CD4-positive, alpha-beta T cell (primary cell): ENCODE data around the gene EPM2AIP1. TPM values are rescaled to one million over a fixed set of nuclear protein-coding genes. Genes with fewer than 3 reads are reported as not detected.

Experiments used
- ATAC-seq: fragments of 200-7000 bp; cut with Tn5 transposase; one replicate; pipeline ENCODE4 v1.10.0; 2022; ENCODE audit warnings: mild to moderate bottlenecking; ENCODE audit not compliant: poor library complexity
- CTCF ChIA-PET: fragments of 350-600 bp; sonication (Branson Sonifier 250); formaldehyde crosslinking; loops from one replicate; lab custom pipeline; 2021; ENCODE audit warnings: antibody characterized with exemption, inconsistent platforms; lab: Charles Lee
- POLR2A ChIA-PET: fragments of 350-600 bp; sonication (Branson Sonifier 250); formaldehyde crosslinking; loops from one replicate; lab custom pipeline; 2021; ENCODE audit warnings: antibody characterized with exemption, inconsistent platforms; lab: Charles Lee
- DNase-seq, 14 experiments: peaks; one replicate each; pipeline ENCODE4 v3.0.0-alpha.2; 2013 to 2020; ENCODE audit warnings: mixed read lengths in 2 of 14
- H3K27ac ChIP-seq, 2 donors: one replicate each; pipeline versions ENCODE4 v1.5.1 to v1.7.0; 2013; ENCODE audit warnings: low read length in 2 of 2, low read depth in 1 of 2, mild to moderate bottlenecking in 1 of 2
- H3K27me3 ChIP-seq, 2 experiments: 1 replicate in 1 of 2; 2 replicates in 1 of 2; pipeline versions ENCODE4 v1.6.1 to v1.7.0; 2013; ENCODE audit warnings: low read length in 2 of 2, control low read depth in 1 of 2, mild to moderate bottlenecking in 1 of 2, moderate library complexity in 1 of 2; ENCODE audit not compliant: insufficient read depth in 2 of 2, control insufficient read depth in 1 of 2
- H3K36me3 ChIP-seq: one replicate; pipeline ENCODE4 v1.6.1; 2013; ENCODE audit warnings: low read length, control low read depth; ENCODE audit not compliant: insufficient read depth
- H3K4me1 ChIP-seq: one replicate; pipeline ENCODE4 v1.6.1; 2013; ENCODE audit warnings: low read length, control low read depth; ENCODE audit not compliant: insufficient read depth
- H3K4me3 ChIP-seq: one replicate; pipeline ENCODE4 v1.5.1; 2013; ENCODE audit warnings: mild to moderate bottlenecking, low read length, moderate library complexity
- H3K9me3 ChIP-seq, 2 experiments: 1 replicate in 1 of 2; 2 replicates in 1 of 2; pipeline versions ENCODE4 v1.6.1 to v1.7.0; 2013; ENCODE audit warnings: low read length in 2 of 2, mild to moderate bottlenecking in 2 of 2, control low read depth in 1 of 2, moderate library complexity in 1 of 2; ENCODE audit not compliant: control insufficient read depth in 1 of 2, insufficient read depth in 1 of 2
- H3K27ac Mint-ChIP-seq: one replicate; pipeline ENCODE4 v1.8.0; 2020; ENCODE audit warnings: mixed read lengths
- H3K27me3 Mint-ChIP-seq: one replicate; pipeline ENCODE4 v1.8.0; 2021; ENCODE audit warnings: mixed read lengths
- H3K36me3 Mint-ChIP-seq: one replicate; pipeline ENCODE4 v1.8.0; 2021; ENCODE audit warnings: low read depth, mixed read lengths
- H3K4me1 Mint-ChIP-seq: one replicate; pipeline ENCODE4 v1.8.0; 2021; ENCODE audit warnings: low read depth, mixed read lengths
- H3K4me3 Mint-ChIP-seq: one replicate; pipeline ENCODE4 v1.8.0; 2020; ENCODE audit warnings: mild to moderate bottlenecking, mixed read lengths
- H3K9me3 Mint-ChIP-seq: one replicate; pipeline ENCODE4 v1.8.0; 2020; ENCODE audit warnings: mixed read lengths
- intact Hi-C, 2 experiments: fragments of 100-400 bp; cut with DNase I in 1 of 2; cut with micrococcal nuclease in 1 of 2; formaldehyde crosslinking; loops; one replicate each; pipeline versions ENCODE4 v1.15.1 to v1.9.0; 2023 to 2025; cut with DNase I, micrococcal nuclease
- total RNA-seq, 174 experiments: library from RNA in 2 of 174; stranded (reverse) in 2 of 174; gene quantifications; one replicate each; pipeline ENCODE4 v1.2.3 and lab custom pipeline; 2021 to 2026
- TF ChIP-seq, protein P1 (sequence below): fragments of 200-600 bp; IDR thresholded peaks from one replicate; pipeline ENCODE4 v1.8.0; 2022; ENCODE audit warnings: antibody characterized with exemption, mild to moderate bottlenecking

The EPM2AIP1 gene
- total RNA-seq, 2 experiments from 2014 or later = 27.7 to 29.5 TPM

DNA sequence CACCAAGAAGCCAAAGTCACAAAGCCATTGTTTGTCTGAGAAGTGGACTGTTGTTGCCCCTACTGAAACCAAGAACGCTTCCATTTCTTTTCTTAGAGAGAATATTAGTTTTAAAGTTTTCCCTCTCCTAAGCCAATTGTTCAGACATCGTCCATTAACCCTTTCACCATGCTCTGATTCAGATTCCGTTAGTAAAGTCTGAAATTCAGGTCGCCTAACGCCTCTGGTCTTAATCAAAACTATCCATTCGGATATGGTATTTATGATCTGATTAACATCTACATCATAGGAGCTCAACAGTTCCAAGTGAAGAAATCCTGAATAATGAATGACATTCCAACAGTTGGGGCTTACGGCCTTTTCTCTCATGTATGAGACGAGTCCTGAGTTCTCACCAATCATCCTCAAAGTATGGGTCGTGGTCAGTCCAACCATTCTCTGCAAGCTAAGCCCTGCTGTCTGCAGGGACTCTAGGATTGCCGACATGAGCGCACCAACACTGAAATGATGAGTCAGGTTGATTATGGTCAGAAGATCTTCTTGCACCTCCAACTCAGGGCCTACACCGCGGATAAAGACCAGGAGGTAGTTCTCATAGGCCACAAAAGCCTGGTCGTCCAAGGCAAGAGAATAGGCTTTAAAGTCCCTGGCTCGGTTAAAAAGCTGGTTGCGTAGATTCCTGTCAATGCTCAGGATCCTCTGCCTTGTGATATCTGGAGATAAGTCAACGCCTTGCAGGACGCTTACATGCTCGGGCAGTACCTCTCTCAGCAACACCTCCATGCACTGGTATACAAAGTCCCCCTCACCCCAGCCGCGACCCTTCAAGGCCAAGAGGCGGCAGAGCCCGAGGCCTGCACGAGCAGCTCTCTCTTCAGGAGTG lies 767 bp downstream of the EPM2AIP1 start:
- ChIA-PET POLR2A (interaction anchor here (0.6 to 4.0 kb wide), 25 partner anchors 9 to 1530 kb away, joined by 3 to 67 read pairs (median 5); partner anchors contain the start of genes DLEC1, OXSR1 and TRANK1), CTCF (interaction anchor here (0.9 to 4.5 kb wide), 4 partner anchors 17 to 123 kb away, joined by 3 to 20 read pairs (median 8); no protein-coding TSS in a partner anchor)
- Histone ChIP-seq H3K27ac (peak overlapping the region; percentile 91 to 99), H3K4me1 (peaks cover 38% of the 10 kb centered on the region), H3K4me3 (peak overlapping the region; percentile 71), H3K27me3 (no peaks in the 10 kb centered on the region), H3K9me3 (no peaks in the 10 kb centered on the region), H3K36me3 (peaks cover 24% of the 10 kb centered on the region)
- ATAC-seq (no peak), DNase-seq (peak in 2 of 14 experiments; percentile 6 to 44)
- no peak overlapping the region for H3K27ac Mint-ChIP-seq
- H3K4me1 Mint-ChIP-seq = peaks cover 39% of the 10 kb centered on the region
- H3K9me3 Mint-ChIP-seq = no peaks in the 10 kb centered on the region
- H3K4me3 Mint-ChIP-seq = no peak overlapping the region
- intact Hi-C loops = loop anchor here (2.0 to 10.0 kb wide), 3 partner anchors 47 to 1143 kb away; partner anchors contain the start of genes ACAA1 (in 1 of the 2), MYD88 (in 1 of the 2) and TRANK1 (in 1 of the 2)
- peaks cover 45% of the 10 kb centered on the region for H3K36me3 Mint-ChIP-seq
- H3K27me3 Mint-ChIP-seq = no peaks in the 10 kb centered on the region
- TF ChIP-seq, protein P1, sequence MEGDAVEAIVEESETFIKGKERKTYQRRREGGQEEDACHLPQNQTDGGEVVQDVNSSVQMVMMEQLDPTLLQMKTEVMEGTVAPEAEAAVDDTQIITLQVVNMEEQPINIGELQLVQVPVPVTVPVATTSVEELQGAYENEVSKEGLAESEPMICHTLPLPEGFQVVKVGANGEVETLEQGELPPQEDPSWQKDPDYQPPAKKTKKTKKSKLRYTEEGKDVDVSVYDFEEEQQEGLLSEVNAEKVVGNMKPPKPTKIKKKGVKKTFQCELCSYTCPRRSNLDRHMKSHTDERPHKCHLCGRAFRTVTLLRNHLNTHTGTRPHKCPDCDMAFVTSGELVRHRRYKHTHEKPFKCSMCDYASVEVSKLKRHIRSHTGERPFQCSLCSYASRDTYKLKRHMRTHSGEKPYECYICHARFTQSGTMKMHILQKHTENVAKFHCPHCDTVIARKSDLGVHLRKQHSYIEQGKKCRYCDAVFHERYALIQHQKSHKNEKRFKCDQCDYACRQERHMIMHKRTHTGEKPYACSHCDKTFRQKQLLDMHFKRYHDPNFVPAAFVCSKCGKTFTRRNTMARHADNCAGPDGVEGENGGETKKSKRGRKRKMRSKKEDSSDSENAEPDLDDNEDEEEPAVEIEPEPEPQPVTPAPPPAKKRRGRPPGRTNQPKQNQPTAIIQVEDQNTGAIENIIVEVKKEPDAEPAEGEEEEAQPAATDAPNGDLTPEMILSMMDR = no peak

DNA sequence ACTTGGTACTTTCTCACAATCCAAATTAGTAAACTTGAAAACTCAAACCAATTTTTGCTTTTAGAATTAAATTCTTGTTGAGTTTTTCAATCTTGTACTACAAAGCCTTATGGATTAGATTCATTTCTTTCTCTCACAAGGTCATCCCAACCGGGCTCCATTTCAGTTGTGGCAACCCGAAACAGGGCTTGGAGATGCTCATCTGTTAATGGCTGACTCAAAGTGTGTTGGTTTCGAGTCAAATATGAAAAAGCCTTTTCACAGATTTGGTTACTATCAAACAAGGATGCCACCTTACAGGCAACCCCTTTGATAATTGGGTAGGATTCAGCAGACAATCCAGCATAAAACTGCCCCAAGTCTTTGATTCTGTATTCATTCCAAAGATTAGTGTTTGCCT lies 1.8 kb downstream of the EPM2AIP1 start:
- H3K36me3 Mint-ChIP-seq = peaks cover 45% of the 10 kb centered on the region
- ATAC-seq (no peak), DNase-seq (peak in 1 of 14 experiments; percentile 24)
- no peaks in the 10 kb centered on the region for H3K27me3 Mint-ChIP-seq
- no peaks in the 10 kb centered on the region for H3K9me3 Mint-ChIP-seq
- Histone ChIP-seq H3K4me3 (peak overlapping the region; percentile 71), H3K27ac (peak overlapping the region; percentile 91 to 99), H3K9me3 (no peaks in the 10 kb centered on the region), H3K4me1 (peaks cover 38% of the 10 kb centered on the region), H3K27me3 (no peaks in the 10 kb centered on the region), H3K36me3 (peaks cover 24% of the 10 kb centered on the region)
- peaks cover 35% of the 10 kb centered on the region for H3K4me1 Mint-ChIP-seq
- intact Hi-C loops = loop anchor here in 1 of 2 experiments (2.0 to 10.0 kb wide), 2 partner anchors 46 to 1144 kb away; partner anchors contain the start of genes ACAA1, MYD88 and TRANK1
- H3K27ac Mint-ChIP-seq = no peak overlapping the region
- TF ChIP-seq, protein P1 = no peak
- H3K4me3 Mint-ChIP-seq = no peak overlapping the region
- ChIA-PET POLR2A (interaction anchor here (0.6 to 4.0 kb wide), 5 partner anchors 11 to 1174 kb away, joined by 3 to 67 read pairs (median 4); partner anchors contain the start of genes OXSR1 and TRANK1), CTCF (interaction anchor here (4.5 kb wide), 1 partner anchor 32 kb away, joined by 20 read pairs; no protein-coding TSS in a partner anchor)

DNA sequence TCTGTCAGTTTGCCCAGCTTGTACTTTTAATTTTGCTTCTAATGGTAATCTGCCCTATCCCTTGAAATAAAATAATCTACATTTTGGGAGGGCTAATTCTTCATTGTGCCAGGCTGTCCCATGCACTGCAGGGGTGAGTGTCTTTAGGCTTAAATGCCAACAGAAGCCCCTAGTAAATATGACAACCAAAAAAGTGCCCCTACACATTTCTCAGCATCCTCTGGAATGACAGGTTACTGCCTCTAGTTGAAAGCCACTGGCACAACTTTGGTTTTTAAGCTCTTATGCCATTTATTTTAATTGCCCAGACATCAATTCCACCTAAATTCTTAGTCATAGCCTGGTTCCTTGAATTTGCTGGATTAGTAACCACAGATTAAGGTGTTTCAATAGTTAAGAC lies 3.4 kb downstream of the EPM2AIP1 start:
- DNase-seq = no peak
- no peak overlapping the region for H3K27ac ChIP-seq
- no peak overlapping the region for H3K4me3 ChIP-seq
- Mint-ChIP-seq H3K9me3 (no peaks in the 10 kb centered on the region), H3K4me3 (peak overlapping the region; percentile 50), H3K4me1 (peaks cover 35% of the 10 kb centered on the region), H3K27me3 (no peaks in the 10 kb centered on the region), H3K27ac (no peak overlapping the region), H3K36me3 (peaks cover 55% of the 10 kb centered on the region)
- H3K4me1 ChIP-seq = peaks cover 30% of the 10 kb centered on the region
- ChIA-PET POLR2A (interaction anchor here (0.8 kb wide), 1 partner anchor 144 kb away, joined by 3 read pairs; no protein-coding TSS in a partner anchor), CTCF (interaction anchor here (1.8 kb wide), 1 partner anchor 31 kb away, joined by 8 read pairs; no protein-coding TSS in a partner anchor)
- intact Hi-C loops = no loop called here
- TF ChIP-seq, protein P1 = no peak
- no peaks in the 10 kb centered on the region for H3K9me3 ChIP-seq
- H3K27me3 ChIP-seq = no peaks in the 10 kb centered on the region
- no peak for ATAC-seq
- peaks cover 31% of the 10 kb centered on the region for H3K36me3 ChIP-seq
